Measurements from ENCODE around the gene GIT2.

The GIT2 gene

GRCh38 chr12:109983432-109984142, 12.6 kb downstream of the GIT2 start:
- no peak for DNase-seq (ENCODE audit: low read depth)
- no peak for TF ChIP-seq CTCF (IDR thresholded peaks at IDR 0.05; ENCODE audit: low read length, missing control alignments)
- no peak overlapping the region for H3K4me3 ChIP-seq (replicated peaks; ENCODE audit: low read depth, low read length)

- no peak overlapping the region for H3K4me3 ChIP-seq (replicated peaks; ENCODE audit: low read depth, low read length)
- peak; percentile 64 for DNase-seq (ENCODE audit: low read depth)
- TF ChIP-seq CTCF (IDR thresholded peaks at IDR 0.05; ENCODE audit: low read length, missing control alignments): no peak
These were observed 14.0 kb downstream of the GIT2 start for GRCh38 chr12:109982210-109982609.

GRCh38 chr12:109981311-109981710, 14.9 kb downstream of the GIT2 start:
- no peak for DNase-seq (ENCODE audit: low read depth)
- no peak for TF ChIP-seq CTCF (IDR thresholded peaks at IDR 0.05; ENCODE audit: low read length, missing control alignments)
- H3K4me3 ChIP-seq (replicated peaks; ENCODE audit: low read depth, low read length): no peak overlapping the region

GRCh38 chr12:109972821-109973220, 23.3 kb downstream of the GIT2 start:
- no peak for DNase-seq (ENCODE audit: low read depth)
- TF ChIP-seq CTCF (IDR thresholded peaks at IDR 0.05; ENCODE audit: low read length, missing control alignments): no peak
- no peak overlapping the region for H3K4me3 ChIP-seq (replicated peaks; ENCODE audit: low read depth, low read length)

- no peak for DNase-seq (ENCODE audit: low read depth)
- no peak for TF ChIP-seq CTCF (IDR thresholded peaks at IDR 0.05; ENCODE audit: low read length, missing control alignments)
- H3K4me3 ChIP-seq (replicated peaks; ENCODE audit: low read depth, low read length): no peak overlapping the region
These were observed 27.4 kb downstream of the GIT2 start for GRCh38 chr12:109968801-109969200.

GRCh38 chr12:109968032-109968420, 28.1 kb downstream of the GIT2 start:
- no peak overlapping the region for H3K4me3 ChIP-seq (replicated peaks; ENCODE audit: low read depth, low read length)
- TF ChIP-seq CTCF (IDR thresholded peaks at IDR 0.05; ENCODE audit: low read length, missing control alignments): no peak

GRCh38 chr12:109967383-109968031, 28.7 kb downstream of the GIT2 start:
- no peak for TF ChIP-seq CTCF (IDR thresholded peaks at IDR 0.05; ENCODE audit: low read length, missing control alignments)
- DNase-seq (ENCODE audit: low read depth): no peak
- no peak overlapping the region for H3K4me3 ChIP-seq (replicated peaks; ENCODE audit: low read depth, low read length)

More at GRCh38 chr12:109968032-109968420, 28.1 kb downstream of the GIT2 start:
- DNase-seq (ENCODE audit: low read depth): no peak

Data from fibroblast of pulmonary artery (primary cell).